Ramos (cell line): Measurements from ENCODE around the gene ST3GAL5.

Experiments used
- in situ Hi-C: fragments of 300-500 bp; cut with MboI; formaldehyde crosslinking; loops from one replicate; pipeline ENCODE4 v1.14.3; 2022; ENCODE audit warnings: low sequenced_read_pairs; ENCODE audit not compliant: unreplicated experiment

ST3GAL5 gene

DNA sequence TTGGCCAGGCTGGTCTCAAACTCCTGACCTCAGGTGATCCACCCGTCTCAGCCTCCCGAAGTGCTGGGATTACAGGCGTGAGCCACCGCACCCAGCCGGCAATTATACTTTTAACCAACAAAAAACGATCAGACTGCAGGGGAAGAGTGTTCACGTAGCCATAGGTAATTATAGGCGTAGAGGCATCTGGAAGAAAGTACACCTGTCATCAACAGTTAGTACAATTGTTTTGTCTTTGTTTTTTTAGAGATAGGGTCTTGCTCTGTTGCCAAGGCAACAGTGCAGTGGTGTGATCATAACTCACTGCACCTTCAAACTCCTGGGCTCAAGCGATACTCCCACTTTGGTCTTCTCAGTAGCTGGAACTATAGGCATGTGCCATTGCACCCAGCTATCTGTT, 20.0 kb downstream of the ST3GAL5 start:
- in situ Hi-C loops, result no loop called here

DNA sequence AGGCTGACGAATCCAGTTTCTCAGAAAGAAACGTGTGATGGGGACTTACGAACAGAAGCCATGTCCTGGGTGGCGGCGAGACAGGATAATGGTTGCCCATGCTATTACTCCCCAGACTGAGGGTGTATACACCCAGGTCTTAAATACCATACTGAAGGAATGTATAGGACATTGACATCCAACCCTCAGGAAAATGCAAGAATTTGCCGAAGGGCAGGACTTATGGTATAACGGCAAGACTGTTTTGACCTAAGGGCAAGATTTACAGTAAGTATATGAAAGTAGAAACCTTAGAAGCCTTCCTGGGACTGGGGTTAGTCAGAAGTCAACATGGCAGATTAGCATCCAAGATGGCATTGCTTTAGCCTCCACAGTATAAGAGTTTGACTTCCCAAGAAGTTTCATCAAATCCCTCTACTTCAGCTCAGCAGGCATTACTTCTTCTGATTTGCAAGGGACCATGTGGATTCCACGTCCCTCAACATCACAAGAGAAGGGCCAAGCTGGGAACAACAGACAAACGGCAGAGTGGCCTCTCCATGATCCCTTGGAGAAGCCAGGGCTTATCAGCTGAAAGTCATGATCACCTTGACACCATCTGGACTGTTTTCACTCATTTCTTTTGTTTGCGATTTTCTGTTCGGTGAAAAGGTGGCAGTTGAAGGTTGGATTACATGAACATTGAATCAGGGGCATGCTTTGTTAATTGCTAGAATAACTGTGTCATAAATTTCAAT, 21.1 kb downstream of the ST3GAL5 start:
- in situ Hi-C loops, result no loop called here

DNA sequence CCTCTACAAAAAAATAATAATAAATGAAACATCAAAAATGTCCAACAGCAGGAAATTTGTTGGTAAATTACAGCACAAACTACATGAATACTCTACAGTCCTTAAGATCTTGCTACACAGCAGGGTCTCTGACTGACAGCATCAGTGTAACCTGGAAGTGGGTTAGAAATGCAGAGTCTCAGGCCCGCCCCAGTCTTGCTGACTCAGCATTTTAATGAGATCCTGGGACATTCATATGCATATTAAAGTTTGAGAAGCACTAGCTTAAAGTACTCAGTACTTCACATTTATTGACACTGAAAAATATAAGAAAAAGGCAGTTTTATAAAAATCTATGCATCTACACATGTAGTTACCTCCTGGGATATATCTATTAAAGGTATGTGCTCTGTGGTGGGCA, 21.7 kb downstream of the ST3GAL5 start:
- in situ Hi-C loops, result no loop called here

DNA sequence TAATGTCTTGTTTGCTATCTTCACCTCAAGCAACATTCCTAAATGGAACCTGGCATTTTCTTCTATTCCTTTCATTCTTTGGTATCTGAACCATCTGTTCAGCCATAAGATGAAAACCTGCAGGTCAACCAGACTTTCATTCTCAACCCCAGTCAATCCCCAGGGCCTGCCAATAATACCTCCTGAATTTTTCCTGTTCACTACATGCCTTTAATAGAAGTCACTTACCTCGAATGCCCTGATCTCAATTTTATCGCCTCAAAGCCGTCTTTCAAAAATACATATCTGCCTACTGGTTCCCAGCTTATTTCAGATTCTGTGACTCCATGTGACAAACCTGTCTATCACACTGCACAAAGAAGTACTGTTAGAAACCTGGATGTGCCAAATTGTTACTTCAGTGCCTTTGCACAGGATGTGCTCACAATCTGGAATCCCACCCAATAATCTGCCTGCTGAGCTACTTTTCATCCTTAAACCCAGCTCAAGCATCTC, 22.6 kb downstream of the ST3GAL5 start:
- in situ Hi-C loops, result no loop called here

DNA sequence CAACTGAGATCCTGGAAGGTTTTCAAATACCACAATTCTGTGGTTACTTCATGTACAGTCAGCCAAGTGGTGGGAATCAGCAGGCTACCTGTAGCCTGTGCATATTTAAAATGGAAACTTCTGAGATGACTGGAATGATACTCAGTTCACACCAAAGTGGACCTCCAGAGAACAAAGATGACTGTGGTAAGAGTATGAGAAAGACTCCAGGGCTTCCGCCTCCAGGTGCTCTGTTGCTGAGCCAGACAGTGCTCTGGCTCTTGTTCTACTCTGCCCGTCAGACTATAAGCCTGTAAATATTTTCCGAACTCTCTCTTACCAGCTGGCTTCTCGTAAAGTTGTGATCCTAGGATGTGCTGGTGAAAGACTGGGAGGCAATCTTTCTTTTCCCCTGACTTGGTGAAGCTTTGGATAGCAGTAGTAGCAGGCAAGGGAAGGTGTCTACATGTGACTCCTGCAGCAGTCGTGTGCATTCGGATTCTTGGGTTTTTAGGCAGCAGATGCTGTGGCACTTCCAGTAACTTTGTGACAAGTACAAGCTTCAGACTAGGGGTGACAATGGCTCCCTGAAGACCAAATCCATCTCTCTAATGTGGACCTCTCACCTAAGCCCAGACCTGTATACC, 23.1 kb downstream of the ST3GAL5 start:
- in situ Hi-C loops, result no loop called here

DNA sequence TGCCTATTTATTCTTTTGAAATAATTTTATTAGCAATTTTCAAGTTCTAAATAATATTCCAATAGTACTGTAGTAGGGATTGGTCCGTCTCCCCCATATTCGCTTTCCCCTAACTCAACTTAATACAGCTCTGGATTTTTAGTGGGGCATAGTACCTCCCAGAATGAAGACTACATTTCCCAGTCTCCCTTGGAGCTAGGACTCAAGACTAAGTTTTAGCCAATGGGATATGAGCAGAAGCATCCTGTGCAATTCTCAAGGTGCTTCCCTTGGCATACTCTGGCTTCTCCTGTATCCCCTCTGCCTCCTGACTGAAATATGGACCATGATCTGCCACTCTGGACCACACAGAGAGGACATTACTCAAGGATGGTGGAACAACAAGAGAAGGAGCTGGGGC, 24.1 kb downstream of the ST3GAL5 start:
- in situ Hi-C loops, result no loop called here

DNA sequence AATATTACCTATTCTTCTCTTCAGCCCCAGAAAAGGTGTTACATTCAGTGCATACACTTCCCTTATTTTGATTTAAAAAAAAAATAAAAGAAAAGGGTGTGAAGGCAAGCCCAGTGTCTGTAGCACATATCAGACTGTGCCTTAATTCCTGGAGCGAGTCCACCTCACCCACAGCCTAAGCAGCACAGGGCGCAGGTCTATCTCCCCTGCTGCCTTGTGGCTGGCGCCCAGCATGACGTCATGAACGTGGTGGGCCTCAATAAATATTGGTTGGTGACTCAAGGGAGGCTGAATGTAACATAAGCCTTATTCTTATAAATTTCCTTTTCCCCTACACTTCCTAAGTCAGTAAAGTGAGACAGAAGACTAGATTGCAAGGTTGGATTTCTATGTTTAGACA, 26.4 kb downstream of the ST3GAL5 start:
- in situ Hi-C loops, result no loop called here

DNA sequence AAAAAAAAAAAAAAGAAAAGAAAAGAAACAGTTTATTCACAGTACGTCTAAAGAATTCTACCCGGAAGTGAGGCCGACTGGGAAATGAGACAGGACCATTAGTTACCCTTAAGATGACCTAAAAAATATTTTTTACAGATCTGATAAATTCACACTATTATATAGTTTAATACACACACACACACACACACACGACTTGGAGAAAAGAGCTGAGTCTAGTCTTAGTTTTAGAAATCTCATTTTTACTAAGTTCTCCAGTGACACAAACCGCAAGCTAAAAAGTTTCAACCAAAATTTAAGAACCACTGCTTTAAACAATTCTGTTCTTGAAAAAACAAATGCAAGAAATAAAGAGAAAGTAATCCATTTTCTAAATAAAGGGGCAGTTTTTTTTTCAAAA, 27.1 kb downstream of the ST3GAL5 start:
- in situ Hi-C loops, result no loop called here

DNA sequence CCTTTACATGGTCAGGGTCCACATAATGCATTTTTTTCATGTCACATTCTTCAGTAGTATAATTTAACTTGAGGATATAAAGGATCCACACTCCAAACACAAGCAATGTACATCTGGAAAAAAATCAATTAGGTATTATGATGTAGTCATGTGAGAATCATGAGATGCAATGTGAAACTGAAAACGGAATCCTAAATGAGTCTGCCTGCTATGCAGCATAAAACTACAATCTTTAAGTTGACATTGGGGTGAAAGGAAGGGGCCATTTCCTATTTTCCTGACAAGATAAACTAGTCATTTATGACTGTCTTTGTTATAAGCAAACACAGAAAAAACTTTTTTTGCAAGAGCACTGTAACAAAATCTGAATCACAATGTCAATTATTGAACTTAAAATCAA, 27.6 kb downstream of the ST3GAL5 start:
- in situ Hi-C loops, result no loop called here

DNA sequence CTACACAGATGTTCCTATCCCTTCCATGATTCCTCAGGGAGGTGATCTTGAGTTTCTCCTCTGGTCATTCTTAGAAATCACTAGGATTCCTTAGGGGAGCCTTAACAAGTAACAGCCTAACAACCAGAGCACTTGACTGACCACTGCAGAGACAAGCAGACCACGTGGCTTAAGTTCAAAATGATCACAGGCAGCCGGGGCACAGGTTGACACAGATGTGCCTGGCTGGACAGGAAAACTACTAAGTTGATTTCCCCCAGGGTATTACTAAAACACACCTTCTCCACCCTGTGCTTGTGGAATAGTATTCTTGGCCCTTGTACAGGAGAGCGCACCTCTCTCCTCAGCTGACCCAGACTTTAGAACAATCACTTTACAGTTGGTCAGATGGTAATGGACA, 29.9 kb downstream of the ST3GAL5 start:
- in situ Hi-C loops, result no loop called here

DNA sequence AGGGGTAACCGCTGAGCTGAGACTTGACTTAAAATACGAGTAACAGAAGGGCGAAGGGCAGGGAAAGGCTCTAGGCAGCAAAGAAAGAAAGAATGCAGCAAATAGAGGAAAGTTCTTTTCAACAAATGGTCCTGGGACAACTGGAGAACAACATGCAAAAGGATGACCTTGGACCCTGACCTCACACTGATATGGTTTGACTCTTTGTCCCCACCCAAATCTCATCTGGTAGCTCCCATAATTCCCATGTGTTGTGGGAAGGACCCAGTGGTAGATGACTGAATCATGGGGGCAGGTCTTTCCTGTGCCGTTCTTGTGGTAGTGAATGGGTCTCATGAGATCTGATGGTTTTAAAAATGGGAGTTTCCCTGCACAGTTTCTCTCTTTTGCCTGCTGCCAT, 33.9 kb downstream of the ST3GAL5 start:
- in situ Hi-C loops, result no loop called here

DNA sequence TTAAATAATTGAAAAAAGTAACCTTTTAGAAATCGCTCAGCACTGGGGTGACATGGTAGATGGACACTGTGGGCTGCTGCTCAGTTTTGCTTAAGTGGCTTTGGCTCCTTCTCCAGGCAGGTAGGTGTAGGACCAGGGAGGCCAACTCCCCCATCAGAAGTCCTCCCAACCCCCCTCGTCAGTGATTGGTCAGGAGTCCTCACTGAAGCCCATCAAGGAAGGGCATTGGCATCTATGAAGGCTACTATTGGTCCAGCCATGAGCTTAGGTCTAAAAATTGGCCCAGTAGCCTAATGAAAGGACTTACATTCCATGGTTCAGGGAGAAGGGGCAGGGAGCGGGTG, 34.7 kb downstream of the ST3GAL5 start:
- in situ Hi-C loops, result no loop called here

DNA sequence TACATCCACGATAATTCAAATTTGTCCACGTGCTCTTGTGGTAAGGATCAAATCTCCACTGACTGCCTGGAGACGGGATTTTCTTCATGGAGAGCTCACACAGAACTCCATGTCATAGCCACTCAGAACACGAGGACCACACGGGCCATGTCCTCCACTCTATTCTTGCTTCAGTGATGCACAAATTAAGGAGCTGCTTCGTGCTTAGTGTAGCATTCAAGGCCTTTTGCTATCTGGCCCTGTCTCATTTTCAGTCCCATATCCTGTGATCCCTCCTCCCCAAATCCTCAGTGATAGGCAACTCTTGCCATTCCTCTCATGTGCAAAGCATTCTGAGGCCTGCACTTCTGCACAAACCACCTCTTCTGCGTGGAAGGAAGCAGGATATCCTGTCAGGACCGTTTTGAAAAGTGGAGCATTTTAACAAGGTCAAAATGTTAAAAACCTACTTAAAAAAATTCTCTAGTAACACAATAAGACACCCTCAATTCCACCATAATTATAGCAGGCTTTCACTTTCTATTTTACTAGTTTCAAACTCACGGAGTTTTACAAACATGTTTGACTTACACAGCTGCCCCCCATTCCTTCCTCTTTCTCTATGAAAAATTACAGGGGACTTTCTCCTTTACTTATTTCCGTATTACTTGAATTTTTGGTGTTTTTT, 35.2 kb downstream of the ST3GAL5 start:
- in situ Hi-C loops, result no loop called here

DNA sequence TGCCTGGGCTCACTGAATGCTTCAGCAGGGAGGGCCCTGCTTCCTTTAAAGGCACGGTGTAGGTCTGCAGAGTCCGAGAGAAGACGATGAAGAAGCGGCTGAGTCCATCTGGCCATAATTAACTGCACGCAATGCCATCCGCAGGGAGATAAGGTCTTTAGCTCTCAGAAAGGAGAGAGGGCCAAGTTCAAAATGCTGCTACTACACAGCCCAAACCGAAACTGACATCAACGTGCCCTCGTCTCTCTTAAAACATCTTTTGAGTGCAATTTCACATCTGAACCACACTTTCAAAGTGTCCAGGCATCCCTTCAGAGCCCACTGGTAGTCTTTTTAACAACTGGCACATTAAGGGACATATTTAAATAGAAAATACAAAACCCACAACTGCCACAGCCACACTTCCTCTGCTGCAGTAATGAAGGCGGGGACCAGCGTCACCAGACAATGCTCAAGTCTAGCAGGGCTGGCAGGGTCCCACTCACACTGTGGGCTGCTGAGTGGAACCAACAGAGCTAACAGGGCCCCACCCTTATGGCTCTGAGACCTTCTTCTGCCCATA, 35.8 kb downstream of the ST3GAL5 start:
- in situ Hi-C loops, result no loop called here

DNA sequence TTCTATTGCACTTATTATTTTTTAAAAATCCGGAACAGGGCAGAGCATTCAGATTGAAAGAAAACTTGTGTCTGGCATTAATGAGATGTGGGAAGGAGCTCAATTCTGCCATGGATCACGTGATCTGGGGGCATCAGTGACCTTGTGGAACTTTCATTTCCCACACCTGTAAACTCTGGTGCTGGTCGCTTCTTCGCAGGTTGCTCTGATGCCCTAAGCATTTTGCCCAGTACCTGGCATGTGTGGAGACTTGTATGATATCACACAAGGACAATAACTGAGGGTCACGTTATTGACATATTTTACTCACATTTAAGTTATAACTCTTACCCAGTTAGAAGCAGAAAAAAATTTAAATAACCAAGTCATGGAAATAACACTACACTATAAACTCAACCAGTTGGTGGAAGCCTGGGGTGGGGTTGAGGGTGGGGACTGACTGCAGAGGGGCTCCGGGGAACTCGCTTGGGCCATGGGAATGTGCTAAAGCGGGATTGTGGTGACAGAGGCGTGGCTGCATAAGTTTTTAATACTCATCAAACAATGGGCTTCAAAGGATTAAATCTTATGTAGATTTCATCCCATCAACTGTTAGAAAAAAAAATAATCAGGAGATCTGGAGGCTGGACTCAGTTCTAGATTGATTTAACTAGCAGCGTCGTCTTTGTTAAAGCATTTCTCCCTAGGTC, 36.5 kb downstream of the ST3GAL5 start:
- in situ Hi-C loops, result no loop called here

DNA sequence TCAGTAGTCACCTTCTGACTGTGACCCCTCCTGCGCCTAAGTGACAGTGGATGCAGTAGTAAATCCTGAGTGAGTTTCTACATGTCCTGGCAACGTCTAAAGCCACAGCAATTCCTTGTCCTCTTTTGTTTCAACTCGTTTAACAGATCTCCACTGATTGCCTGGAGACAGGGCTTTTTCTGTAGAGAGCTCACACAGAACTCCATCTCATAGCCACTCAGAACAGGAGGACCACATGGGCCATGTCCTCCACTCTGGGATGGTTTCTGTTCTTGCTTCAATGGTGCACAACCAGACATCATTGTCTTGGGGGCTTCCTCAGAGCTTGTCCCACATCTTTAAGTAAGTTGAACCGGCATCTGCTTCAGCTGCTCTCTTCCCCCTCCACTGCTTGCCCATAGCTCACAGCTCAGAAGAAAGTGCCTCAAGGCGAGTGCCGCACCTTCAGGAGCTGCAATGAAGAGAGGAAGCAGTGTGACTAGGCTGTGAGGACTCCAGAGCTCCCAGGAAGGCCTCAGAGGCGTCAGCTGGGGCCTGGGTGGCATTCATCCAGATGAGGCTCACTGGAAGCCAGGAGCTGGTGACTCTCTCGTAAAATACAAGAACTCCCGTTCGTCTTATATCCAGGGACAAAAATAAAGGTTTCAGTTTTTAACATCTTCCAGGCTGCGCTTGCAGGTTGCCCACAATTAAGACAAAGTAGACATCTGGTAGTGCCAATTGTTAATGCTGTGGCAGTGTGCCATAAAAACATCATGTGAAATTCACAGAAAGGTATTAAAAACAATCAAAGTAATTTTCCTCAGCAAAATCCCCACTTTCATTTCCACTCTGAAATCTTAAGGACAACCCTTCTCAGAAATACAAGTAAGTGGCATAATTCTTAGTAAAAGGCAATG, 37.3 kb downstream of the ST3GAL5 start:
- in situ Hi-C loops, result no loop called here

DNA sequence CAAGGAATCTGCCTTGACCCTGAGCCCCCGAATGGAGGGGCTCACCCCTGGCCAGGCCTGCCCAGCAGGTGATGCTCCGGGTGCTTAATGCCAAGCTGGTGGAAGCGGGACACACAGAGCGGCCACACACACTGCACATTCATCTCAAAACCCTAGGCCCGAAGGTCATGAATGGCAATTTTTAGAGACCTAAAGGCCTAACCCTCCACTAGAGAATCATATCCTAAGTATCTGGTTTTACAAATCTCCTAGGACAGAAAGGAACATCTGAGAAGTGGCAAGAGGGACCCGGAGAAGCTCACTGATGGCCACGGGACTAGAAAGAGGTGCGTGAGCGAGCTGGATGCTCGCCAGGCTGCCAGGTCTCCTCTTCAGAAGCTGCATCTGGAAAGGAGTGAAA, 38.3 kb downstream of the ST3GAL5 start:
- in situ Hi-C loops, result no loop called here

DNA sequence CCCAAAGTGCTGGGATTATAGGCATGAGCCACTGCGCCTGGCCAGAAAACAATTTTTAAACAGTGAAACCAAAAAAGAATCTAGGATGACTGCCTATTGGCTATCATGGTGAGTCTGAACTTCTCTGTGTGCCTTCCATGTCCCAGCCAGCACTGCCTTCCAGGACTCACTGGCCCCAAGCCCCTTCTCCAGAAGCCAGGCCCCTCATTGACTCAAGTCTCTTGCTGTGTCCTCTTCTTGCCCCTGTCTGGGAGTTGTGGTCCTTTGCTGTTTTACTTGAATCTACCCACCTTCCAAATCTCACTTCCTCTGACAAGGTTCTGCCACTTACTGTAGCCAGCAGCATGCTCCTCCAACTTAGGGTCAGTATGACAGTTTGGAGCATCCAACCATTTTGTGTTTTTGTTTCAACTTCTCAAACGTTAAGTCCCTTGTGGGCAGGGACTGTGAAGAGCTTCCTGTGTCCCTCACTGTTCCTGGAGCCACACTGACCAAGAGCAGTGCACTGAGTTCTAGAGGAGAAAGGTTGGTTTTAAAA, 41.7 kb downstream of the ST3GAL5 start:
- in situ Hi-C loops, result no loop called here

DNA sequence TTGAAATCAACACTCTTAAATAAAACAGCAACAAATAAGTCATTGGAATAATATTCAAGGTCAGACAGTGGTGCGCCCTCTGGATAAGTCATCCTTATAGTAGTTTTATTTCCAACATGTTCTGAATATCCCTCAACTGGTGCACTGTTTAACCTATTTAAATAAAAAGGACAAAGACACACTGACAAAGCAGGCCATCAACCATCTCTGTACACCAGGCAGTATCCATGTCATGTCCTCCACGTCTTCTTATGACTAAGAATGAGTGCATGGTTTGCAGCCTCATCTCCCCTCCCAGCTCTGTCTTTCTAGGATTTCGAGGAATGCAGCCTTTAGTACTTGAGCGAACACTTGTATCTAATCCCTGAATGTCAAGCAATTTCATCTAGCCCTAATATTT, 42.4 kb downstream of the ST3GAL5 start:
- in situ Hi-C loops, result no loop called here

DNA sequence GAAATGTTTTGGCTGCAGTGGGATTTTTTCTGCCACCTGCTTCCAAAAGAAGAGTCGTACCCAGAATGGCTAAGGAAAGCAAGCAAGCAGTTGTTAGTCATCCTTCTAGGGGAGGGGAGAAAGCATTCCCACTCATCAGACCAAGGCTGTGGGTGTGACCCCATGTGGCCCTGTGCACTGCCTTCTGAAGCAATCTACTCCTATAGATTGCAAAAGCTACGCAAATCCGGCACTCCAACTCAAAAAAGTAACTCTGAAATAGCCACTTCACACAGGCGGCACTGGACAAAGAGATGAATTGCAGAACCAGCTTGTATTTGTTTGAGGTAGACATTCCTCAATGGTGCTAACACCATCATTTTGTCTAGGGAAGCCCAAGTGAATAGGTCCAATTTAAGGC, 44.3 kb downstream of the ST3GAL5 start:
- in situ Hi-C loops, result no loop called here
